HG03103 (cell line): ENCODE results near the gene BTNL9.
"Not testable (repeated sequence)": the region's sequence is repeated elsewhere in the genome, so short reads cannot be mapped to it uniquely, and the experiment has no call there.

ENCODE experiments used
- ATAC-seq: cut with Tn5 transposase; IDR thresholded peaks from one replicate; pipeline ENCODE4 v1.9.1; 2021; ENCODE audit warnings: low read depth; ENCODE audit not compliant: unreplicated experiment

BTNL9 gene

DNA sequence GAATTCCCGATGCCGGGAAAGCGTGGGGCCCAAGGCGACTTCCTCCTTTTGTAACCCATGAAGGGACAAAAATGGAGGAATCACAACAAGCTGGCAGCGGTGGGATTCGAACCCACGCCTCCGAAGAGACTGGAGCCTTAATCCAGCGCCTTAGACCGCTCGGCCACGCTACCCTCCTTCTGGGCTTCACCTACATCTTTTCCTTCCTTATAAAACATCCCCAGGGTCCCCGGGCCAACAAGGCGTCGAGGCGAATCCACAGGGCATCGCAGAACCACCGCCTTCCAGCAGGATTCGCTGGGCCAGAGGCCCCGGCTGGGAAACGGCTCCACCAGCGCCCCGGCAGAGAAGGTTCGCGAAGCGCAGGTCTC, 57.3 kb downstream of the BTNL9 start:
- ATAC-seq, result not testable (repeated sequence)

DNA sequence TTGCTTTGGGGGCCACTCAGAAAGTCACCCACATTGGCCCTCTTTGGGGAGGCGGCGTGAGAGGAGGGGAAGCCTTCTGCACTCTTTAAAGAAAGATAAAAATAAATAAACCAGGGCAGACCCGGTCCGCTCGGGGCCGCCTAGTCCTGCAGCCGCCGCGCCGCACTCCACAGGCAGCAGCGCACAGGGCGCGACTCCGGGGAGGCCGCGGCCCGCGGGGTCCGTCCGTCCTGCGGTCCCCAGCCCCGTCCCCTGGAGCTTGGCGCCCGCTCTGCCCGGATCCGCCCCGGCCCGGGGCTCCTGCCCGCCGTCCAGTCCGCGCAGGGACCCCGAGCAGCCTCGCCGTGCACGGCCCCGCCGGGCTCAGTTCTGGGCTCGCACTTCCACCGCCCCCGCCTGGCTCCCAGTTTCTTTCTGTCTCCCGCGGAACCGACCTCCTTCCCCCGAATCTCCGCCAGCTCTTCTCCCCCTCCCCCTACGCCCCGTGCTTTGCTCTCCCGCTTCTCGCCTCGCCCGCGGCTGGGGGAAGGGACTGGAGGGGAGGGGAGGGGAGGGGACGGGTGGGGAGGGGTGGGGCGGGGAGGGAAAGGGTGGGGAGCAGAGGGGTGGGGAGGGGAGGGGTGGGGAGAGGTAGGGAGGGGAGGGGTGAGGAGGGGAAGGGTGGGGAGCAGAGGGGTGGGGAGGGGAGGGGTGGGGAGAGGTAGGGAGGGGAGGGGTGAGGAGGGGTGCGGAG, 57.9 kb downstream of the BTNL9 start:
- ATAC-seq, result not testable (repeated sequence)

DNA sequence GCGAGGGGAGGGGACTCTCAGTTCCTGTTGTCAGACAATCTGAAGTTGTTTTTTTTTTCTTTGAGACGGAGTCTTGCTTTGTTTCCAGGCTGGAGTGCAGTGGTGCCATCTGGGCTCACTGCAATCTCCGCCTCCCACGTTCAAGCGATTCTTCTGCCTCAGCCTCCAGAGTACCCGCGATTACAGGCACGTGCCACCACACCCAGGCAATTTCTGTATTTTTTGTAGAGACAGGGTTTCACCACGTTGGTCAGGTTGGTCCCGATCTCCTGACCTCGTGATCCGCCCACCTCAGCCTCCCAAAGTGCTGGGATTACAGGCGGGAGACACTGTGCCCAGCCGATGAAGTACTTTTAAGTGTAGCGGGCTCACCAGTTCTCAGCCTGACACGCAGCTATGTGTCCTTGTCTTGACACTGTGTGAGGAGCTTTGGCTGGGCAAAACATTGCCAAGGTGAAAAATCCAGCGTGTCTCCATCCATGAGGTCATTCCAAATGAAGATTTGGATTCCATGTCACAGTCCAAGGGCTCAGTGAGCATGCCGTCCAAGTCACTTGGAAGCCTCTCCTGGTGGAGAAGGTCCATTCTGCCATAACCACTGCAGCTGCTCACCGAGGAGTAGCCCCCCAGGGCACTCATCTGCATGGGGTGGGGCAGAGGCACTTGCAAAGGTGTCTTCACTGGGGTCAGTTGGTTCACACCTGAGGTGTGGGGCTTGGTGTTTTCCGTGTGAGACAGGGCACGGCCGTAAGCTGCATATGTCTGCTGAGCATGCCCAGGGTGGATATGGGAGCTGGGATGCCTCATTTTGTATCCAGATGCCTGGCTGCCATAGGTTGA, 58.9 kb downstream of the BTNL9 start:
- no peak for ATAC-seq

DNA sequence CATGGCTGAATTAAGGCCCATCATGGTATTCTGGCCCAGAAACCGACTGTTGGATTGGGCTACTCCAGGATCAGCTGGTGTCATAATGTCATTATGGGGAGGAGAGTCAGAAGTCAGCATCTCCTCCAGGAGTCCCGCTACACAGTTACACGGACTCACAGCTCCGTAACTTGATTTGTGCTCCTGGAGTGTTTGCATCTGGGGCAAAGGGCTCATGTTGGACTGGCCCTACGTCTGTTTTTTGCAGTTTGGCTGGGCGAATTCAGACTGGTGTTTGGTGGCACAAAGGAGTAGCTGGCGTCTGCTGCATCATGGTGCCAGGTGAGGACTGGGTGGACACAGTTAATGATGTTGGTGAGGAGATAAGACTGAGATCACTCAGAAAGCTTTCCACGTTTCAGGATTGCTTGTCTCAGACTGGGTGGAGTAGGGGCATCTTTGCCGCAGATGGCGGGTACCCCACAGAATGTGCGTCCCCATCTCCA, 59.6 kb downstream of the BTNL9 start:
- ATAC-seq, result no peak

DNA sequence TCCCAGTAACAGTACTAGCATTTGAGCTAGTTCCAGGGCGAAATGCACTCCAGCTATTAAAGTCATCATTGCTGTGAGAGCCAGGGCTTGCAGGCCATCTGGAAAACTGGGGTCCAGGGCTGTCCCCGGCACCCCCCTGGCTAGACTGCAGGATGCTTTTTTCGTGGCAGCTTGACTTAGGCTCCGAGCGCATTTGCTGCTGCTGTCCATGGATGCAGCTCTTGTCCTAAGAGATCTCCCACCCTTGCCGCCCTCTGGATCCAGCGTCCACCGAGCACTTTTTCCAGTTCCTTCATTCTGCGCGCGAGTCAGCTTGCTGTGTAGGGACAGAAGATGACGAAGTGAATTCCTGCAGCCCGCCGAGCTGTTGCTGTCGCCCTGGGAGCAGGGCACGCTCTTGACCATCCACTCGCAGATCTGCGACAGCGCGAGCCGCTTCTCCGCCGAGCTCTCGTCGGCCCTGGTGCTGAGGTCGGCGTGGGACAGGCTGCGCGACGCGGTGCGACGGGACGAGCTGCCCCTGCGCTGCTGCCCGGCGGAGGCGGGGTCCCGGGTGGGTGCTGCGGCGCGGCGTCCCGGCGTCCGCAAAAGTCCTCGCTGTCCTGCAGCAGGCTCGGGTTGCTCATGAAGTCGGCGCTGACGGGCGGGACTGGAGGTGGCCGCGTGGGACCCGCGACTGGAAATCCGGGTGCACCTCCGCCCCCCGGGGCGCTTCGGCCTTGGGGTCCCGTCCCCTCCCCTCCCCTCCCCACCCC, 60.2 kb downstream of the BTNL9 start:
- no peak for ATAC-seq

DNA sequence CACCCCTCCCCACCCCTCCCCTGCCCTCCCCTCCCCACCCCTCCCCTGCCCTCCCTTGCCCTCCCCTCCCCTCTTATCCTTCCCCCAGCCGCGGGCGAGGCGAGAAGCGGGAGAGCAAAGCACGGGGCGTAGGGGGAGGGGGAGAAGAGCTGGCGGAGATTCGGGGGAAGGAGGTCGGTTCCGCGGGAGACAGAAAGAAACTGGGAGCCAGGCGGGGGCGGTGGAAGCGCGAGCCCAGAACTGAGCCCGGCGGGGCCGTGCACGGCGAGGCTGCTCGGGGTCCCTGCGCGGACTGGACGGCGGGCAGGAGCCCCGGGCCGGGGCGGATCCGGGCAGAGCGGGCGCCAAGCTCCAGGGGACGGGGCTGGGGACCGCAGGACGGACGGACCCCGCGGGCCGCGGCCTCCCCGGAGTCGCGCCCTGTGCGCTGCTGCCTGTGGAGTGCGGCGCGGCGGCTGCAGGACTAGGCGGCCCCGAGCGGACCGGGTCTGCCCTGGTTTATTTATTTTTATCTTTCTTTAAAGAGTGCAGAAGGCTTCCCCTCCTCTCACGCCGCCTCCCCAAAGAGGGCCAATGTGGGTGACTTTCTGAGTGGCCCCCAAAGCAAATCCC, 61.1 kb downstream of the BTNL9 start:
- not testable (repeated sequence) for ATAC-seq

DNA sequence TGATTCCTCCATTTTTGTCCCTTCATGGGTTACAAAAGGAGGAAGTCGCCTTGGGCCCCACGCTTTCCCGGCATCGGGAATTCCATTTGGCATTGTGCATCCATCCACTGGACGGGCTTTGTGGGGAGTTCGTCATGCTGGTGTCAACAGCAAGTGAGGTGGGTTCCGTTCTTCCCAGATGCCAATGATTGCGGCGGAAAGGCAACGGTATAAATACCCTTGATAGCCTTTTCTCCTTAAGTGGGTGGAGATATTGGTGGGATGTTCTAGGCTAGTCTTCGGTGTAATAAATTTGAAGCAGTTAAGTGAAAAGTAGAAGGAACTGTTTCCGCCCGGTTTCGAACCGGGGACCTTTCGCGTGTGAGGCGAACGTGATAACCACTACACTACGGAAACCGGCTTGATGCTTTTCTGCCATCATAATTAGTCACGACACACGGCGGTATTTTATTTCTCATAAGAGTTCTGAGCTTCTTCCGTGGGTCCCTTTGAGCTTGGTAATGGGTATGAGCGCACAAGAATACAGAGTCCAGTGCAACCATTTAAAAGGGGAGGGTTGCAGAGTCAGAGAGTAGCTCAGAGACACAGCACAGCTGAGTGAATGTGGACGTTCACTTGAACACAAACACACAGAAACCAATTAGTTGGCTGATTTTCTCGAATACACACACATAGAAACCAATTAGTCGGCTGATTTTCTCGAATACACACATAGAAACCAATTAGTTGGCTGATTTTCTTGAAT, 62.0 kb downstream of the BTNL9 start:
- not testable (repeated sequence) for ATAC-seq

DNA sequence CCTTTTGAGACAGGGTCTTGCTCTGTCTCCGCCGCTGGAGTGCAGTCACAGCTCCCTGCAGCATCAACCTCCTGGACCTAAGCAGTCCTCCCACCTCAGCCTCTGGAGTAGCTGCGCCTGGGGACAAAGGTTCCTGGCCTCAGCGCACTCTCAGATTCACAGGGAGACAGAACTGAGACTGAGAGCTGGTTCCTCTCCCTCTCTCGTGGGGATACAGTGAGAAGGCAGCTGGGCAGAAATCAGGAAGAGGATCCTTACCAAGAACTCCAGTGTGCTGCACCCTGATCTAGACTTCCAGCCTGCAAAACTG, 64.1 kb downstream of the BTNL9 start:
- ATAC-seq, result not testable (repeated sequence)

DNA sequence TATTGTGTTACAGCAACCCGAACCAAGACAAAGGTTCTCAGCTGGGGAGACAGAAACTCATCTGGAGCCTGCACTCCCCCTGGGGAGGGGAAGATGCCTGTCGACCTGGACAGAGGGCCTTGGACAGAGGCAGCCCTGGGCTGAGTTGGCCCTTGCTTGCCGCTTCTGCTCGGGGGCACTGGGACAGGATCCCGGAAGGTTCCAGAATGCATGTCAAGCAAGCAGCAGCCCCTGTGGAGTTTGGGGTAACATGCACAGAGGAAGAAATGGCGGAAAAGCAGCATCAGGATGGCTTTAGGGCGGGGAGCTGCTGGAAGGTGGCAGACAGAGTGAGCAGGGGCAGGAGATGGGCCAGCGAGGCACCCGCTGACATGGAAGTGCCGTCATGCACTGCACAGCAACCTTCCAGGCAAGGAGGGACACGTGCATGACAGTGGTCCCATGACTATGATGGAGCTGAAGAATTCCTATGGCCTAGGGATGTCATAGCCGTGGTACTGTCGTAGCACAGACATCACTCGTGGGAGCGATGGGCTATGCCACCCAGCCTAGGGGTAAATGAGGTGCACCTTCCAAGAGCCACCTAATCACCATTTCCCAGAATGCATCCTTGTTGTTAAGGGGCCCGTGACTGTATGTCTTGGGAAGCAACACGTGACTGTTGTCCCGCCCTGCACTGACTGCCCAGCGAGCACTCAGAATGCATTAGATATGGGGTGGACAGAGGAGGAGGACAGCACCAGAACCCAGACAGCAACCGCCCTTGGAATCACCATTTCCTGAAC, 64.7 kb downstream of the BTNL9 start:
- not testable (repeated sequence) for ATAC-seq

DNA sequence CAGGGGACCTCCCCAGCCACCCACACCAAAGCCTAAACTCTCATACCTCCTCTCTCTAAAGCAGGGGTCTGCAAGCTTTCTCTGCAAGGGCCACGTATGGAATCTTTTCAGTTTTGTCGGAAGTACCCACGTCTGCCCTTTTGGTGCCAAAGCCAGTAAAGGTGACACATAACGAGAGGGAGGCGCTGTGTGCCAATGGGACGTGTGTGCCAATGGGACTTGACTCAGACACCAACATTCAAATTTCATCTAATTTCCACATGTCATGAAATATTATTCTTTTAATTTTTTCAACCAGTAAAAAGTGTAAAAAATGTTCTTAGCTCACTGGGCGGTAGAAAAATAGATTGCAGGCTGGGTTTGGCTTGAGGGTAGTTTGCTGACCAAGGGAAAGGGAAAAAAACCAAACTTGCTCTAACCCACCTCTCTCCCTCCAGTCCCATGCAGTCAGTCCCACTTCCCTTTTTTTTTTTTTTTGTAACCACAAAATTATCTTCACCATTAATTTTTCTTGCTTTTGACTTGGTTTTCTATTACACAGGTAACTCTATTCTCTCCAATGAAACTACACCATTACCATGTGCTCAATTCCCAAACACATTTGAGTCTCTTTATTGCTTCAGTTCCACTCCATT, 65.4 kb downstream of the BTNL9 start:
- no peak for ATAC-seq

DNA sequence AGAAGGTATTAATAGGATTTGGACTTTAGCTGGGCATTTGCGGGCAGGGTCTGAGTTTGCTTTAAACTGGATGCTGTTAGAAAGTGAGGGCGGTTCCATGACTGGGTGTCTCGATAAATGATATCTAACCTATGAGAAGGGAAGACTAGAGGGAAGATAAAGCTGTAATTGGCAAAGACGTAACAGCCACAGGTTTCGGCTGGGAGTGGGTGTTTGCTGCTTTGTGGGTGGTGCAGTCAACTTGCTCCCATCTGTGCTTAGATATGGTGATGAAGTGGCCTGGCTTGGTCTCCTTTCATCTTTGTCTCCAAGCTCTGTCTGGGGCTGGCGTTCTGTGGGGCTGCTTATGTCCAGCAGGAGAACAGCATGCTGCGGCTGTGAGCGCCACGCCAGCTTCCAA, 67.6 kb downstream of the BTNL9 start:
- ATAC-seq, result no peak

DNA sequence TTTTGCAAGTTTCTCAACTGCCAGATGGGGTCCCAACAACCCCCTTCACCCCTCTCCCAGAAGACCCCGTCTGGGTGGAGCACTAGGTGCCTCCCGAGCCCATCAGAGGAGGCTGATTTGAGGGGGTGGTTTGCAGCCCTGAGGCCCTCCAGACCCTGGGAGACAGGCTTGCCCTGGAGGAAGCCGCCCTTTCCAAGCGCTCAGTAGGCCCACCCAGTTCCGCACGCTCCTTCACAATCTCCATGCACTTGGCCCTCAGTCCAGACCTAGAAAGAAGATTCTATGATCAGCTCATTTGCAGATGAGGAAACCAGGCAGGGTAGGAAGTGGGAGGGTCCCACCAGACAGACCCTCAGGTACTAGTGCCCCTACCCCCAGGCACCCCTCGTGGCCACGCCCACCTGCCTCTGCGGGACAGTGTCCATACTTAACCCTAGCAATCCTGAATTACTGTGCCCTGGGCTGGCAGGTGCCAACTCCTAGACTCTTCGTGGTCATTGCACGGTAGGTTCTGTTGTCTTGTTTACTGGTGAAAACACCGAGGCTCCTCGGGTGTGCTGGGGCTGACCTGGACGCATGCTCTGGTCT, 68.6 kb downstream of the BTNL9 start:
- no peak for ATAC-seq

DNA sequence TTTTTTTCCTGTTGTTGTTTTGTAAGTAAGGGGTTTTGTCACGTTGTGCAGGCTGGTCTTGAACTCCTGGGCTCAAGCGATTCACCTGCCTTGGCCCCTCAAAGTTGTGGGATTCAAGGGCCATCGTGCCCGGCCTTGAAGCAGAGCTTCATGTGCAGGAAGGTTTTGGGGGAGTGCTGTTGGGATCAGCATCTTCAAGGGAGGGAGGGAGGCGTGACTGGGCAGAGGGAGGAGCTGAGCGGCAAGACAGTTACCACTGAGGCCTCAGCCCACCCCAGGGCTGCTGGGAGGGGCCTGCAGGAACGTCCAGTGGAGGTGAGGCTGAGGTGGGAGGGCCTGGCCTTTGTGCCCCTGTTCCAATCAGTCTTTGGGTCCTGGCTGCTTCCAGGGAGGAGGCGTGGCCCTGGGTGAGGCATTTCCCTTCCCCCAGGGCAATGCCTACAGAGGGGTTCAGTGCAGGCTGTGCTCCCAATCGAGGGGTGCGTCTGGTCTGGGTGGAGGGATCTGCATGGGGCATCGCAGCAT, 69.5 kb downstream of the BTNL9 start:
- no peak for ATAC-seq

DNA sequence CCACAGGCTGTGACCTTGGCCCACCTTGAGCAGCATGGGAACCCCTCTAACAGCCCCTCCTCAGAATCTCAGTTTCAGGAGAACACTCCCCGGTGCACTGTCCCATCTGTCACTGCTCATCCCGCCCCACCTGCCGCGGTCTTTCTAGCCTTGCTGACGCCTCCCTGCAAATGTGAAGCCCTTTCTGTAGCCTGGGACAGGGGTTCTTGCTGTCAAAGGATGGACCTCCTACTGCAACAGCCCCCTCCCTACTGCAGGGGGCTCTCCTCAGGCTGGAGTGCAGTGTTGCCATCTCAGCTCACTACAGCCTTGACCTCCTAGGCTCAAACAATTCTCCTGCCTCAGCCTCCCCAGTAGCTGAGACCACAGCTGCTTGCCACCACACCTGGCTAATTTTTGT, 70.9 kb downstream of the BTNL9 start:
- ATAC-seq, result no peak
